ENCODE measurements around the gene OSTF1. TPM values are rescaled to one million over a fixed set of nuclear protein-coding genes. Genes with fewer than 3 reads are reported as not detected.

Gene OSTF1
- total and polyA plus RNA-seq, 10 of the 15 experiments (the other 5 are each of a cell fraction or from before 2014, with no cell fraction given): 36.2 to 82.4 (median 46.9) TPM

GRCh38 chr9:75163764-75164163 lies 75.5 kb downstream of the OSTF1 start (continued):
- TF ChIP-seq E4F1 (IDR thresholded peaks at IDR 0.05; ENCODE audit: borderline replicate concordance, partially characterized antibody) (no peak), YBX1 (IDR thresholded peaks at IDR 0.05) (no peak), RB1 (IDR thresholded peaks at IDR 0.05; ENCODE audit: borderline replicate concordance) (no peak), ZSCAN29 (IDR thresholded peaks at IDR 0.05) (no peak), JUNB (IDR thresholded peaks at IDR 0.05) (no peak), IRF4 (IDR thresholded peaks at IDR 0.05; ENCODE audit: low read depth, low read length) (no peak), SMARCA5 (IDR thresholded peaks at IDR 0.05) (no peak)

GRCh38 chr9:75164573-75164972 lies 76.3 kb downstream of the OSTF1 start:
- H3K36me3 ChIP-seq (ENCODE audit: control insufficient read depth in 2 of 2, insufficient read depth in 2 of 2, low read length in 1 of 2): no peaks in the 10 kb centered on the region
- H3K27ac ChIP-seq (ENCODE audit: control insufficient read depth, insufficient read depth): no peak overlapping the region
- no peaks in the 10 kb centered on the region for H4K20me1 ChIP-seq (ENCODE audit: control insufficient read depth, insufficient read depth)
- FAIRE-seq (no peak), DNase-seq (ENCODE audit: low read depth, low spot score) (no peak), ATAC-seq (no peak)
- H3K4me3 ChIP-seq: no peak overlapping the region
- H3K4me1 ChIP-seq (ENCODE audit: control insufficient read depth, insufficient read depth, low read length): no peaks in the 10 kb centered on the region
- no peak for TF ChIP-seq PAX8 (IDR thresholded peaks at IDR 0.05)
- no peak for TF ChIP-seq MTA3 (IDR thresholded peaks at IDR 0.05; ENCODE audit: borderline replicate concordance, low read length)
- no peak for TF ChIP-seq HDGF (IDR thresholded peaks at IDR 0.05)
- no peak for TF ChIP-seq NKRF (conservative IDR thresholded peaks at IDR 0.05)
- TF ChIP-seq SUPT20H (IDR thresholded peaks at IDR 0.05; ENCODE audit: borderline replicate concordance, control insufficient read depth, low read depth, low read length): no peak
- no peak for TF ChIP-seq JUNB (IDR thresholded peaks at IDR 0.05)
- no peak for TF ChIP-seq GATAD2B (conservative IDR thresholded peaks at IDR 0.05; ENCODE audit: low read depth)
- no peaks in the 10 kb centered on the region for H3K9me3 ChIP-seq (replicated peaks; ENCODE audit: control insufficient read depth, insufficient read depth, low read length)
- intact Hi-C loops (cut with micrococcal nuclease; ENCODE audit: unreplicated experiment): no loop called here
- no TSS peak for BruUV-seq (replicated peaks)
- H2AFZ ChIP-seq (ENCODE audit: control insufficient read depth, low read depth, low read length): no peak overlapping the region
- in situ Hi-C loops (cut with MboI): no loop called here
- no peak overlapping the region for H3K4me2 ChIP-seq (ENCODE audit: control insufficient read depth, insufficient read depth)
- CTCF ChIA-PET: interaction anchor here (0.6 to 0.8 kb wide), 2 partner anchors 20 to 687 kb away, joined by 3 to 4 read pairs; no protein-coding TSS in a partner anchor
- no peaks in the 10 kb centered on the region for H3K27me3 ChIP-seq (replicated peaks in 1 of 2; ENCODE audit: control insufficient read depth in 2 of 2, insufficient read depth in 2 of 2, low read length in 1 of 2)
- H3K79me2 ChIP-seq (ENCODE audit: control insufficient read depth, insufficient read depth, low read length): no peaks in the 10 kb centered on the region
- SMC1A ChIA-PET (ENCODE audit: uncharacterized antibody, unreplicated experiment): no interaction called here
- POLR2A ChIA-PET: no interaction called here
- RAD21 ChIA-PET (ENCODE audit: unreplicated experiment): no interaction called here
- H3K9ac ChIP-seq (ENCODE audit: control insufficient read depth, insufficient read depth, low read length): no peak overlapping the region

Data from GM12878 (cell line).